Activated CD4-positive, alpha-beta T cell treated with anti-CD3 and anti-CD28 coated beads, Interleukin-2, amount 50 U/mL, for 24 hours (primary cell): ENCODE data around the gene MAML1.
"Not testable (repeated sequence)": the region's sequence is repeated elsewhere in the genome, so short reads cannot be mapped to it uniquely, and the experiment has no call there.

Source experiments
- DNase-seq, 2 donors: peaks; one replicate each; pipeline ENCODE4 v3.0.0-alpha.2; 2020; ENCODE audit warnings: low read depth in 1 of 2, low spot score in 1 of 2

MAML1 gene

GRCh38 chr5:179732412-179732917, at the start of gene MAML1:
MAML1 (plus strand) TSS chr5:179732822; CDS start chr5:179733113, 291 bp downstream.
- peak; percentile 96 to 98 for DNase-seq

DNA sequence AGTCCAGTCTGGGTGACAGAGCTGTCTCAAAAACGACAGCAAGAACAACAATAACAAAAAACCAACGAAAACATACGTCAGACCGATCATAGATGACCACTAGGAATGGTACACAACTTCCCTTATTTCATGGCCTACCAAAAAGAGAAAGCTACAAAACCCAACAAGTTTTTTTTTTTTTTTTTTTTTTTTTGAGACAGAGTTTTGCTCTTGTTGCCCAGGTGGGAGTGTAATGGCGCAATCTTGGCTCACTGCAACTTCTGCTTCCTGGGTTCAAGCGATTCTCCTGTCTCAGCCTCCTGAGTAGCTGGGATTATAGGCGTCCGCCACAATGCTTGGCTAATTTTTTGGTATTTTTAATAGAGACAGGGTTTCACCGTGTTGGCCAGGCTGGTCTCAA, 43.4 kb upstream of the MAML1 start:
- DNase-seq, result not testable (repeated sequence)

DNA sequence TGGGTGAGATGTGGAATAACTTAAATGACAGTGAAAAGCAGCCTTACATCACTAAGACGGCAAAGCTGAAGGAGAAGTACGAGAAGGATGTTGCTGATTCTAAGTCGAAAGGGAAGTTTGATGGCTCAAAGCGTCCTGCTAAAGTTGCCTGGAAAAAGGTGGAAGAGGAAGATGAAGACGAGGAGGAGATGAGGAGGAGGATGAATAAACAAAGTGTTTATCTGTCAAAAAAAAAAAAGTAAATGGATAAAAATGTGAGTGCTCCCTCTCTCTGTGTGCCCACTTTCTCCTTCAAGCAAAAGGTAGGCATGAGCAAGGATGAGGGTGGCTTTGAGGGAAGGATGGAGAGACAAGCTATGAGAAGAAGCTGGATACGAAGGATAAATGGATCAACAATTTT, 38.1 kb upstream of the MAML1 start:
- DNase-seq, result no peak

GRCh38 chr5:179696603-179697002, 36.0 kb upstream of the MAML1 start:
- no peak for DNase-seq

DNA sequence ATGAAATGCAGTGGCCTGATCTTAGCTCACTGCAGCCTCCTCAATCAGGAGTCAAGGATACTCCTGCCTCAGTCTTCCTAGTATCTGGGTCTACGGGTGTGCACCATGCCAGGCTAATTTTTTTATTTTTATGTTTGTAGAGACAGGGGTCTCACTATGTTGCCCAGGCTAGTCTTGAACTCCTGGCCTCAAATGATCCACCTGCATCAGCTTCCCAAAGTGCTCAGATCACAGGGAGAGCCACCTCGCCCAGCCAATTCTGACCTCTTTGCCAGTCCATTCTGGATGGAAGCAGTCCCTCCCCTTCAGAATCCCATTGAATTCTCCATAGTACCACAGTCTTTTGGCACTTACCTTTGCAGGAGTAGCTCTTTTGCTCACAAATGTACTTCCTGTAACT, 35.5 kb upstream of the MAML1 start:
- no peak for DNase-seq

- DNase-seq, result not testable (repeated sequence)
Observed at GRCh38 chr5:179697543-179697942, 35.1 kb upstream of the MAML1 start.

GRCh38 chr5:179697993-179698934, 34.4 kb upstream of the MAML1 start:
- DNase-seq, result peak; percentile 92 to 99

DNA sequence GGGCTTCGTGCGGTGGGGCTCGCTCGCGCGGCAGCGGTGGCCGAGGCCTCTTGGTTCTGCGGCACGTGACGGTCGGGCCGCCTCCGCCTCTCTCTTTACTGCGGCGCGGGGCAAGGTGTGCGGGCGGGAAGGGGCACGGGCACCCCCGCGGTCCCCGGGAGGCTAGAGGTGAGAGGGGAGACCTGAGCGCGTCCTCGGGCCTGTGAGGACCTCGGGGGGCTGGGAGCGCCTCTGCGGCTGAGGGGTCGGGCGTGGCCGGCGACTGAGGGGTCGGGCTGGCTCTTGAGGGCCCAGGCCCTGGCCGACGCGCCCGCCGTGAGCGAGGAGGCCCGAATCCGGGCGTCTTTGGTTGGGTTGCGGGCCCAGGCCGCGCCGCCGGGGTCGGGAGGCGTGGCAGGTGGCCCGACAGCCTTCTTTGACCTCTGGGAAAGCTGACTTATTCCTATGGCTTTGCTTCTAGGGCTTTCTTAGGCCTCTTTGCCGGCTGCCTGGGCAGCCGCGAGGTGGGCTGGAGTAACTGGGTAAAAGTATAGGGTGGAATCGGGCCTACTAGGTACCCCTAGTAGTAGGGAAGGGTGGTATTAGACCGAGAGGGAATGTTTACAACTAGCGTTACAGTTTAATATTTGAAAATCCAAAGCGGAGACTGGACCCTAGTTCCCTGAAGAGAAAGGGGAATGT, 33.5 kb upstream of the MAML1 start, which contains the start of gene CANX:
CANX (plus strand) TSS at position 33 of the 681 bp plus-strand sequence. CDS start 6,715 bp downstream, outside the sequence.
- peak in 1 of 2 donors; percentile 14 for DNase-seq

GRCh38 chr5:179699616-179700237, 32.9 kb upstream of the MAML1 start:
- DNase-seq, result peak; percentile 20 to 34

- no peak for DNase-seq
Observed at GRCh38 chr5:179700401-179700918, 32.2 kb upstream of the MAML1 start.

DNA sequence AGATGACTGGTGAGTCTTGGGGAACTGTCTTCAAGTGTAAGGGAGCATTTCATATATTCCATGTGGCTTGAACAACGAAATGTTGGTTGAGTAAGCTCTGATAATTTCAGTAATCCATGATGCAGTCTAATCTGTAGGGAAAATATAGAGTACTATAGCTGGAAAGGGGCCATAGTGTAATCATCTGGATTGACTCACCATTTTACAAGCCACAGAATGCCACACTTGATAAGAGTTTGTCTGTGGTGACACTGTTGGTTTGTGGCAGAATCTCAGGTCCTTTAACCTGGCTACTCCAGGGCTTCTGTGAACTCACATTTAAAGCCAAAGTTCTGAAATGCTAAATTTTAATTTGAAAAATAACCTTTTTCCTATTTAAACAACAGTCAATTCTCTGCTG, 16.3 kb upstream of the MAML1 start:
- no peak for DNase-seq

- DNase-seq, result no peak
Observed at GRCh38 chr5:179720222-179720621, 12.4 kb upstream of the MAML1 start.

DNA sequence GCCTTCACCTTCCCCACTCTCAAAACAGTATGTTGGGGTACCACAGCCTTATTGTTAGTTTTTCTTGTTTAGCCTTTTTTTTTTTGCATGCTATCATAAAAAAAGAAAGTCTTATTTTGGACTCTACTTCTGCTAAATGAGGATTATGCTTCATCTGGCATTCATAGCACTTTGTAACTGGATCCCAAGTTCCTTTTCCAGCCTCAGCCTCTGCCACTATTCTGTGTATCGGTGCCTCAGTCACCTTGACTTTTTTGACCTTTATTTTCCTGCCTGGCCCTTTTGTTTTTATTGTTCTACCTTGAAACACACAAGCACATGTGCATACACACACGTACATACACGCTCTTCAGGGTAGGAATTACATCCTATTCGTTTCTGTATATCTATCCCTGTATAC, 8.5 kb upstream of the MAML1 start:
- DNase-seq, result no peak

DNA sequence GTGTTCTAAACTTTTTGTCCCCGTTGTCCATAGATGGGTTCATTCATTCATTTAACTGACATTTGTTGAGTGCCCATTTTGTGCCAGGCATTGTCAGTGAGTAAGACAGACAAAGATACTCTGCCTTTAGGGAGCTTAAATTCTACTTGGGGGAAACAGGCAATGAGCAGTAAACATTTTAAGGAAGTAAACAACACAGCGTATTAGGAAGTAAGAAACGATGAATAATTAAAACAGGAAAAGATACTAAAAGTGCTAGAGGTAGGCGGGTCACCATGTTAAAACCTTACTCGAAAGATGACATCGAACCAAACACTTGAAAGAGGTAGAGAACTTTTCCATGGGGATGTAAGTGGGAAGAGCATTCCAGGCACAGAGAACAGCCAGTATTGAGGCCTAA, 5.5 kb upstream of the MAML1 start:
- DNase-seq, result no peak

DNA sequence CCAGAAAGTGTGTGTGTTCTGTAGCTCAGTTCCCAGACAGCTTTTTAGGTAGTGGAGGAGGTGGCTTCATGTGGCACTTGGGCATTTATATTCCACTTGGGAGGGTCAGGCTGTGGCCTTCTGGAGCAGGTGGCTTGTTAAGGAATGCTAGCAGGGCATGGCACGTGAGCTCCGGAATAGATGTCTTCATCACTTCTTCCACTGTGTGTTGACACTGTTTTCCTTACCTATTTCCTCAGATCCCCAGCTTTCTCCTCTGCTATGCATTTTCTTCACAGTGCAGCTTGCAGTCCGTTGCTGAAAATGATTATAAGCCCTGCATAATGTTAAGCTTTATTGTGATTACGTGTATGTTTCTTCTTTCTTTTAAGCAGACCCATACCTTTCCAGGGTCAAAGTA, 3.3 kb upstream of the MAML1 start:
- DNase-seq, result no peak

DNA sequence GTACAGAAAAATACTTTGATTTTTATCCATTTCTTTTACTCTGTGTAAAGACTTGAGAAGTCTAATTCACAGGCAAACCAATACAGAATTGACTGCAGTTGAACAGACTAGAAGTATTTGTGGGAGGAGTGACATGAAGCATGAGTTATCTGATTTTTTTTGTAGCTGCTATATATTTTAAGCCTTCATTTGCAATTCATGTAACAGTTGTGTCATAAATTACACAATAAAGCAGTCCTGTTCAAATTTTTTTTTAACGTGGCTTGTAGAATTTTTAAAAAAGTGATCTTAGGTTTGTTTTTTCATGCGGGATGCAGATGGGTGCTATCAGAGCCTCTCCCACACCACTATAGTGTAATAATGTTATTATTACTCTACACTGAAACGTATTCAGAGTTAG, 2.9 kb upstream of the MAML1 start:
- DNase-seq, result no peak

DNA sequence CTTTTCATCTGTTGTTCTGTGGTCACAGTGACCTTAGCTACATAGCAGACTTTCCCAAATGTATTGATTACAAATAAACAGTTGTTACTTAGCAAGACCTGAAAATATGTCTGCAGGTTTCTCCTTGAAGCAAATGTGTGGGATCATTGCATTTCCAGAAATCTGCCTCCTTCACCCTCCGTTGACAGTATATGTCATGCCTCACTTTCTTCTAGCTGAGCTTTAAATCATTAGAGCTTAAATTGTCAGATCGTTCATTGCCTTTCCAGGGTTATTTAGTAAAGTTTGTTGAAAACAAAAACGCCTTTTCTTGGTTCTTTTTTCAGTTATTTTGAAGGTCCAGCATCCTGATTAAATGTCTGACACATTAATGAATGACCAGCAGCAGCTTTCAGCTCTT, 2.3 kb upstream of the MAML1 start:
- DNase-seq, result no peak

- DNase-seq, result no peak
Observed at GRCh38 chr5:179730852-179731251, 1.8 kb upstream of the MAML1 start.

DNA sequence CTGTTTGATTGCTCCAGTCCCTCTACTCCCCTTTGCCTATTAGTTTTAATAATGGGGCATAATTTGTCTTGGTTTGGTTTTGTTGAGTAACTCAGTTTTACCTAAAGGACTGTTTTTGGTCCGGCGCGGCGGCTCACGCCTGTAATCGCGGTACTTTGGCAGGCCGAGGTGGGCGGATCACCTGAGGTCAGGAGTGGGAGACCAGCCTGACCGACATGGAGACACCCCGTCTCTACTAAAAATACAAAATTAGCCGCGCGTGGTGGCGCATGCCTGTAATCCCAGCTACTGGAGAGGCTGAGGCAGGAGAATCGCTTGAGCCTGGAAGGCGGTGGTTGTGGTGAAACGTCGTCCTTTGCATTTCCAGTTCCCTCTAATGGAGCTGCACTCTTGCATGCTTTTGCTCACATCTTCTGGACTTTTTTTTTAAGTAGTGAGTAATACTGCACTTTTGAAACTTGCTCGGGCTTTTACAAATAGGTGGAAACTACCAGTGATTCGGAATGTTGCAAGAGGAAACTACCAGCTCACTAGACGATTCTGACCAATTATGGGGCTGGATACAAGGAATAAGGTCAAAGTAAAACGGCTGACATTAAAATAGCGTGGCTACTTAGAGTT, 721 bp upstream of the MAML1 start:
- peak in 1 of 2 donors; percentile 7 for DNase-seq

DNA sequence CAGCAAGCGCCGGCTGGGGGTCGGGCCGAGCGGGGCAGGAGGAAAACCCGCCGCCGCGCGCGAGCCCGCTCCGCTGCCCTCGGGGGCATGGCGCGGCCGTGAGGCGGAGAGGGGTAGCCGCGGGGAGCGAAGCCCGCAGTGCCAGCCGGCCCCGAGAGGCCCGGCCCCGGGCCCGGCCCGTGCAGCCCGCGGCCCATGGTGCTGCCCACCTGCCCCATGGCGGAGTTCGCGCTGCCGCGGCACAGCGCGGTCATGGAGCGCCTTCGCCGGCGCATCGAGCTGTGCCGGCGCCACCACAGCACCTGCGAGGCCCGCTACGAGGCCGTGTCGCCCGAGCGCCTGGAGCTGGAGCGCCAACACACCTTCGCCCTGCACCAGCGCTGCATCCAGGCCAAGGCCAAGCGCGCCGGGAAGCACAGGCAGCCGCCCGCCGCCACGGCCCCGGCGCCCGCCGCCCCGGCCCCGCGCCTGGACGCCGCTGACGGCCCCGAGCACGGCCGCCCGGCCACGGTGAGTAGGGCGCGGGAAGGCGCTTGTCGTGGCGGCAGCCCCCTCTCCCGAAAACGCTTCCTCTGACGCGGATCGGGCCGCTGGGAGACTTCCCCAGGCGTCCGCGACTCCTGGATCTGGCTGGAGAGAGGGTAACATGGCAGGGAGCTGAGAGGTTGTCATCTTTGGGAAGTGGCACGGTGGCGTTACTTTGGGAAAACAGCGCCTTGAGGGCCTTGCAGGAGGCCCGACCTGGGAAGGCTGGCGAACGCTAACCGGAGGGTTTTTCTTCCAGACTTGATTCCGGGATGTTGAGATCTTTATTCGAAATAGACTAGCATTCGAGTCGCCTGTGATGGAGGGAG, 523 bp downstream of the MAML1 start:
- DNase-seq, result peak in 1 of 2 donors; percentile 23
